Measurements from ENCODE around the gene CDC34. TPM values are rescaled to one million over a fixed set of nuclear protein-coding genes. Genes with fewer than 3 reads are reported as not detected.

The CDC34 gene
- total RNA-seq, 1 experiment from 2014 or later, result 129 TPM

GRCh38 chr19:495081-495401 lies 36.5 kb upstream of the CDC34 start:
- H3K4me1 Mint-ChIP-seq, result peaks cover 12% of the 10 kb centered on the region
- ATAC-seq (no peak), DNase-seq (ENCODE audit: low spot score) (no peak)
- H3K27ac Mint-ChIP-seq, result no peak overlapping the region
- no peak overlapping the region for H3K4me3 Mint-ChIP-seq
- no peaks in the 10 kb centered on the region for H3K36me3 Mint-ChIP-seq
- POLR2A ChIA-PET, result interaction anchor here (0.8 kb wide), 1 partner anchor 12 kb away, joined by 3 read pairs; no protein-coding TSS in a partner anchor
- peaks cover 3% of the 10 kb centered on the region for H3K9me3 Mint-ChIP-seq
- H3K27me3 Mint-ChIP-seq (ENCODE audit: low read depth), result peaks cover 33% of the 10 kb centered on the region
- CTCF ChIA-PET, result interaction anchor here (0.6 to 3.6 kb wide), 27 partner anchors 9 to 229 kb away, joined by 3 to 46 read pairs (median 3); partner anchors contain the start of gene C2CD4C
- TF ChIP-seq AFF4 (CRISPR knock-in tag; IDR thresholded peaks at IDR 0.05; ENCODE audit: borderline replicate concordance) (no peak), ZBTB21 (CRISPR knock-in tag; IDR thresholded peaks at IDR 0.05; ENCODE audit: borderline replicate concordance) (no peak), ZMAT4 (CRISPR knock-in tag; IDR thresholded peaks at IDR 0.05) (no peak), HMGXB4 (CRISPR knock-in tag; IDR thresholded peaks at IDR 0.05) (0 out of 2 replicates have a peak, but pooled peaks have one; percentile 11)

- Mint-ChIP-seq H3K4me3 (peak overlapping the region; percentile 64), H3K36me3 (no peaks in the 10 kb centered on the region), H3K9me3 (peaks cover 3% of the 10 kb centered on the region), H3K27me3 (ENCODE audit: low read depth) (peaks cover 33% of the 10 kb centered on the region), H3K4me1 (peaks cover 8% of the 10 kb centered on the region), H3K27ac (no peak overlapping the region)
- ChIA-PET POLR2A (no interaction called here), CTCF (interaction anchor here (0.6 to 3.6 kb wide), 29 partner anchors 9 to 229 kb away, joined by 3 to 46 read pairs (median 3); partner anchors contain the start of genes C2CD4C and CDC34)
- peak; percentile 82 for DNase-seq (ENCODE audit: low spot score)
- ATAC-seq, result peak; percentile 55
- TF ChIP-seq AR (CRISPR knock-in tag; IDR thresholded peaks at IDR 0.05) (0 out of 2 replicates have a peak, but pooled peaks have one; percentile 50), E2F1 (CRISPR knock-in tag; IDR thresholded peaks at IDR 0.05) (no peak), ZMAT4 (CRISPR knock-in tag; IDR thresholded peaks at IDR 0.05) (no peak), HMGA2 (CRISPR knock-in tag; IDR thresholded peaks at IDR 0.05) (no peak), CTCF (IDR thresholded peaks at IDR 0.05) (peak; percentile 98), IRF2 (CRISPR knock-in tag; IDR thresholded peaks at IDR 0.05; ENCODE audit: borderline replicate concordance, low read depth) (no peak), ZBTB43 (CRISPR knock-in tag; IDR thresholded peaks at IDR 0.05) (no peak), MYBL2 (CRISPR knock-in tag; IDR thresholded peaks at IDR 0.05) (no peak), PRDM15 (CRISPR knock-in tag; IDR thresholded peaks at IDR 0.05) (peak; percentile 96), NFATC4 (CRISPR knock-in tag; IDR thresholded peaks at IDR 0.05) (no peak), CREB1 (CRISPR knock-in tag; IDR thresholded peaks at IDR 0.05) (no peak), TP53 (CRISPR knock-in tag; IDR thresholded peaks at IDR 0.05) (no peak)
Observed at GRCh38 chr19:495402-496111, 36.0 kb upstream of the CDC34 start.
